Limb (tissue), 2 donors: Measurements from ENCODE around the gene RPS6KA2.
"Not testable (repeated sequence)": the region's sequence is repeated elsewhere in the genome, so short reads cannot be mapped to it uniquely, and the experiment has no call there.

ENCODE experiments used
- DNase-seq, 2 donors: peaks; one replicate each; pipeline ENCODE4 v3.0.0-alpha.2; 2016; ENCODE audit errors: extremely low spot score in 2 of 2

Gene RPS6KA2

DNA sequence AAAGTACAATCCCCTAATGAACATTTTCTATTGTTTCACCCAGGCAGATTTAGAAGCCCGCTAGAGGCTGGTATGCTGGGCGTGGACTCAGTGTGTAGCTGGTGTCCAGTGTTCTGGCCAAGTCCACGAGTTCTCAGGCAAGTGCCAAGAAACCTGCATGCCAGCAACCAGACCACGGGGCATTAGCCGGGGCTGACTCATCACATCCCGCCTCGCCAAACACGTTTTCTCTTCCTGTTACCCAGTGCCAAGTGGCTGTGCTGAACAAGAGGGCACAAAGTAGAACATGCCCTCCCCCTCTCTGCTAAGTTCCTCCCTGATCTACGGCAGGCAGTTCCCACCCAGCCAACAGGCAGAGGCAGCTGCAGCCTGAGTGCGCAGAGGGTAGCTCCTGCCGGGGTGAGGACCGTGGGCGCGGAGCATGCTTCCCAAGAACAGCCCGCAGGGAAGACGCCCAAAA is 70.2 kb downstream of the RPS6KA2 start:
- peak in 1 of 2 donors; percentile 18 for DNase-seq

GRCh38 chr6:166556336-166556735 is 70.7 kb downstream of the RPS6KA2 start:
- no peak for DNase-seq

DNA sequence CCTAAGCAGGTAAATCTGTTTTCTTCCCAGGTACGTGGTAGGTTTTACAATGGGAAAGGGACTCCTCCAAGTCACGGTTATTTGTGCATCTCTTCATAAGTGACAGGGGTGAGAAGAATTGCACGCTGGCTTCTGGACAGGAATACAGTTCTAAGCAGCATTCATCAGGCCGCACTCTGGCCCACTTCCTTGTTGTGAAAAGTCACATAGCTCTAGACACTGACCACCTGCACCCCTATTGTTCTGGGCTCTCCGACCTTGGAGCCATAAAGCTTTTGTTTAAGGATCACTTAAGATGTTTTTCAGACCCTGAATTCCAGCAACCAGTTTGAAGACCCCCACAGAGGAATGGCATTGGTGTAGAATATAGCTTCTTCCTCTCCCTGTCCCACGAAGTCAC is 72.0 kb downstream of the RPS6KA2 start:
- no peak for DNase-seq

DNA sequence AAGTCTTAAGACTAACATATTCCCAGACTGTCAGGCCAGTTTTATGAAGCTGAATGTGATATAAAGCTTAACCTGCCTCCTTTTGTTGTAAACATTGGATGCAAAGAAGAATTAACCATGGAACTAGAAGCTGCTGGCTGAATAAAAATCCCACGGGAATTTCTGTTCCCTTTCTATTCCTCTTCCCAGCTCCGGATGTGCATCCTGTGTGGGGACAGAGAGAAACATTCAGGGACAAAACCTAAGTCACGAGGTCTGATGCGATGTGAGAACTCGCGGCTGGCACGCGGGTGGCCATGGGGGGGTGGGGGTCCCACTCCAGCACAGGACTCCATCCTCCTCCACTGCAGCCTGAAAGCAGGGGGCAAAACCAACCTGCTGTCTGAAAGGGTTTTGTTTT is 72.7 kb downstream of the RPS6KA2 start:
- no peak for DNase-seq

DNA sequence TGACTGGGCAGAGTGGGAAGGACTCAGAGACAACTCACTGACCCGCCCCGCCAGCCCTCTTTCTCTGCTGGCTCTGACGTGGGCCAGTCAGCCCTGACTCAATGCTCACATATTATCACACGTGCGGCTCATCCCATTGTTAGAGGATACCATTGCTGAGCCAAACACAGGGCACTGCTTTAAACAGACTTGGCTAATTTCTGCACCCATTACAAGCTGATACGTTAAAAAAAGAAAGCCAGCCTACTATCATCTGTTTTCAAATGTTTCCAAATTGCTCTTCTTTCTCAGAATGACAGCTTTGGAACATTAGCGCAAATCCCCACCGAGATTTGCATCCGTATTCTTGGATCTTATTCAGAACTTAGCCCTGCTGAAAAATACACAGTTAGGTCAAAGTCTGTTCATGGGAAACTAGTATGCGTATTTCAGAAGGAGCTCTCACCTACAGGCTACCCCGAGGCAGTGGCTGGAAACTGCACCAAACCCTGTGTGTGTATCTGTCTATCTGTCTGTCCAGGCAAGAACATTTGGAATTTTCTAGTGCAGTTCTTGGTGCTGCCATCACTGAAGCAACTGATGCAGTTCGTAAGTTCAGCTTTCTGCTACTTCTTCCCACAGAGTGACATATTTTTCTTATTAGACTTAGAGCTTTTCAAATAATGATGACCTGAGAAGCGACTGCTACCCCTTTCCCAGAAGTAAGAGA is 73.3 kb downstream of the RPS6KA2 start:
- DNase-seq = no peak

- DNase-seq = no peak
Measured at GRCh38 chr6:166552600-166552999, 74.5 kb downstream of the RPS6KA2 start.

DNA sequence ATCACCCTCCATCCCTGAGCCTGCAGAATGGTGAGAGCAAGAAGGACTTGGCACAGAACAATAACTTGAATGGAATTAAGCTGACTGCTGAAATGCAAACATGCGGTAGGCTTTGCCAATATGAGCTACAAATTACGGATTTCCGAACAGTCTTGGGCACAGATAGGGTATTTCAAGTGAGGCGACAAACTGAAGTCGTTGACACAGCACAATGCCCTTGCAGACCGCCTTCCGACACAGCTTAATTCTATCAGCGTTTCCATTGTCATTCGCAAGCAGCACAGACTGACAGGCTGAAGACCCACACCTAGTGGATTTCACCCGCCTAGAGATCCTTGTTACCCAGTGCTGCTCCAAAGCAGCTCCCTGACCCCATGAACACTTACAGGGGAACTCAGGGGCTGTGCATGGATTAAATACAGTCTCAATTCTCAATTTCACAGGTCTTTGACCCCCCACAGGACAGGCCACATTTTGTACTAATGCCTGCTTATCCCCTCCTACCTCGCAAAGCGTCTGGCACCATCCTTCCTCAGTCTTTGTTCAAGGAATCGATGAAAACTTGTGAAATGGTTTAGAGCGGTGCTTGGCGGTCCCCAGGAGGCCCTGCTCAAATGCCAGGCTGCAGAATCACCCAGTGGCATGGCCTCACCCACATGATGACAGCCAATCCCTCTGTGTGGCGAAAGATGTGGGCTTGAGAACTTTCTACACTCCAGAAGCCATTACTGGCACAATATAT is 75.1 kb downstream of the RPS6KA2 start:
- DNase-seq = no peak

- DNase-seq = no peak
Measured at GRCh38 chr6:166546653-166547052, 80.4 kb downstream of the RPS6KA2 start.

- no peak for DNase-seq
Measured at GRCh38 chr6:166545156-166546034, 81.7 kb downstream of the RPS6KA2 start.

- no peak for DNase-seq
Measured at GRCh38 chr6:166544296-166544605, 82.8 kb downstream of the RPS6KA2 start.

DNA sequence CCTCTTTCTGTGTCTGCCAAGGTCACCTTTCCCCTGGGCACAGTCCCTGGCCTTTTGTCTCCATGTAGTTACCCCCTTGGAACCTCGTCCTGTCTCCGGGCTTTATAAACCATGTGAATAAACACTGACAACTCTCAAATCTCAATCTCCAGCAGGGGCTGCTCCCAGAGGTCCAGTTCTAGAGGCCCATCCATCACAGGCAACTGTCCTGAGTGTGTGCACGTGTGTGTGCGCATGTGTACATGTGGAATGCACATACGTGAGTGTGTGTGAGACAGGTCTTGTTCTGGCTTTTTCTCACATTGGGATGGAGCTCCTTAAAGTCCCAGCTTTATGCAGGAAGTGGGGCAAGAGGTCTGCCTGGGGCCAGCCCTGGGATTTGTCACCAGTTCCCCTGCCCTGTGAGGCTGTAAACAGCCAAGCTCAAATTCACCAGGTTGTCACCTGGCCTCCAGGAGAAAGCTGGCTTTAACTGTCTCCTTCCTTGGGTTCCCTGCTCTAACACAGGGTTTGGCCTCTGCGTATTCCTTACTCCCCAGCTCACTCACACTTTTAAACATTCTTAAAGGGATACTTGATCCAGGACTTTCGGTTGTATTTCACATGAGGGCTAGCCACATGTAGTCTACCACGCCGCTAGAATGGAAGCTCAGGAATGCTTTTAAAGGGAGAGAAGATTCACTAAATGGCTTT is 83.3 kb downstream of the RPS6KA2 start:
- no peak for DNase-seq

GRCh38 chr6:166542580-166542912 is 84.5 kb downstream of the RPS6KA2 start:
- DNase-seq = no peak

GRCh38 chr6:166541876-166542579 is 85.0 kb downstream of the RPS6KA2 start:
- DNase-seq = no peak

GRCh38 chr6:166541366-166541765 is 85.7 kb downstream of the RPS6KA2 start:
- no peak for DNase-seq

DNA sequence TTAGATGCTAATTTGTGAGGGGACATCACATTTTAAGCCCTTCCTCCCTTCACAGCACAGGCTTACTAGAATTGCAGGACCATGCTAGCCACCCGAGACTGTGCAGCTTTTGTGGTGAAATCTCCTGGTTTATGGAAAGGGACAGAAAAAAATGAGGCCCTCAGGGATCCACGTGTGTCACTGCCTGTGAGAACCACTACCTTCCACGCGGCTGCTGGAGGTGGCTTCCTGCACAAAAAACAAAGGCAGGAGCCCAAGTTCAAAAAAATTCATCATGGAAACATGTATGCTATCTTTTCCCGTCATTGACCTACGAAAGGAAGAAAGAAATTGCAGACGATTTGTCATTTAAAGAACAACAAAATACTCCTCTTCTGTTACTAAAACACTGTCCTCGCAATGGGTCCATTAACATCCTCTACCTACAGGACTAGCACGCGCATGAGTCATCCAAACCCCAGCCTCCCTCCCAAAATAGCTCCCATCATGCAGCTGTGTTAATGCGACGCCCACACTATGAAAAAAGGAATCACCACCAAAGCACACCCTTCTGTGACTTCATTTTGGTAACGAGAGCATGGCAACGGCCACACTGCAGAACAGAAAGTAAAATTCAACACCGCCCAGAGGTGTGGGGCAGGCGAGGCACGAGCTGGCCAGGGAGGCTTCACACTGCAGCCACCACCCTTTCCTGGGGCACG is 86.3 kb downstream of the RPS6KA2 start:
- DNase-seq = no peak

DNA sequence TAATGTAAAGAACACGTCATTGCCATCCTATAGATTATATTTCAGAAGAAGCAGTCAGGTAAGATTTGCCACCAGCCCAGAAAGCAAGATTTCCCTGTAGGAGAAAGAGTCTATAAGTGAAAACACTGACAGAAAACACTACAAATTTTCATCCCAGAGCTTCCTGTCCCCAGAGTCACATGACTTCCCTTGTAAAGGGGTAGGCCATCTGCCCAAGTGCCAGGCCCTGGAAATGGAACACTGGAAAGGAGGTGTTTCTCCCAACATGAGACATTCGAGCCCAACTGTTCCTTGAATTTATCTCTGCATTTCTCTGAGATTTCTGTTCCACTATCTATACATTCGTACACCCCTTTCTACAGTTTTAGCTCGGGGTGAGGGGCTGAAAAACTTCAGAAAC is 87.5 kb downstream of the RPS6KA2 start:
- DNase-seq = no peak

DNA sequence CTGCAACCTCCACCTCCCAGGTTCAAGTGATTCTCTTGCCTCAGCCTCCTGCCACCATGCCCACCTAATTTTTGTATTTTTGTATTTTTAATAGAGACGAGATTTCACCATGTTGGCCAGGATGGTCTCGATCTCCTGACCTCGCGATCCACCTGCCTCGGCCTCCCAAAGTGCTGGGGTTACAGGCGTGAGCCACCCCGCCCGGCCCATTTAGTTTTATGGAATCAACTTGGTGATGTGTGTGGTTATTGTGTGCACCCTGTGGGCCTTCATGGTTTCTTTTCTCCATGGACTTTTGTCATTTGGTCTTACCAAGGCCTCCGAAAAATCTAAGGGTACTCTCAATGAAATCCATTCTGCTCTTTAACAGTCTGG is 88.1 kb downstream of the RPS6KA2 start:
- DNase-seq = not testable (repeated sequence)

DNA sequence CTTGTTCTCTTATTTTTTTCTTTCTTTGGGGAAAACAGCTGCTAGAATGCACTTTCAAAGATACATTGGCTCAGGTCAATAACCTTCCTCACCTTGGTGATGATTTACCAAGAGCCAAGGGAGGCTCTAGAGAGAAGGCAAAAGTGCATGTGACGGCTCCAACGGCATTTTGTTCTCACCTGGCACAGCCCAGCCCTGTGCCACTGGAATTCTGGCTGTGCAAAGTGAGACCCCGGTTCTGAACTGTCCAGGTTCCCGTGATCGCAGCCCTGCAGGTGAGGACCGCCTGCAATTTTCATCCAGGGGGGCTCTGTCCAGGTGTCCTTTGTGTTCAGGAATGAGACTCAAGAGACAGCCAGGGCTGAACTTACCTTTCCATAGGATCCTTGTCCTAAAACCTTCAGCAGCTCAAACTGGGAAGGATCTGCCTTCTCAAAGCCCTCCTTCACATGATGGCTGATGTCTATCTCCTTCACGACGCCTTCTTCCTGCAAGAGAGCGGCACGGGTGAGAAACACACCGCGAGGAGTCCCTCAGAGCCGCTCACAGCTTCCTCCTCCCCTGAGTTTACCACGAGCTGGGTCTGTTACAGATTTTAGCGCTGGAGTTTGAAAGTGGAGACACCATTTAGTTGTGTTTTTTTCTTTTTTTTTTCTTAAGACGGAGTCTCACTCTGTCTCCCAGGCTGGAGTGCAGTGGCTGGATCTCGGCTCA is 88.6 kb downstream of the RPS6KA2 start:
- no peak for DNase-seq

GRCh38 chr6:166534658-166535406 is 92.2 kb downstream of the RPS6KA2 start:
- no peak for DNase-seq
